HEK293 (cell line): ENCODE results near the gene GALNT9.
A peak's percentile ranks its signal among the peaks of the same experiment; 100 is the strongest.
"Not testable (repeated sequence)": the region's sequence is repeated elsewhere in the genome, so short reads cannot be mapped to it uniquely, and the experiment has no call there.

Experiments
- CTCF ChIA-PET: fragments of 350-600 bp; formaldehyde crosslinking; extraction: SDS; loops from one replicate; lab custom pipeline; 2021; ENCODE audit warnings: antibody characterized with exemption; lab: Yijun Ruan, JAX
- POLR2A ChIA-PET: fragments of 300-600 bp; formaldehyde crosslinking; extraction: SDS; loops from one replicate; lab custom pipeline; 2020; ENCODE audit warnings: antibody characterized with exemption, inconsistent platforms; lab: Yijun Ruan, JAX
- H3K27ac ChIP-seq: fragments of 200-500 bp; sonication (Bioruptor generic); 2 replicates; pipeline ENCODE4 v1.5.1; 2014; ENCODE audit warnings: low read depth, low read length, control low read depth, inconsistent platforms; ENCODE audit errors: extremely low read depth
- H3K36me3 ChIP-seq, 2 experiments: fragments of 200-500 bp in 1 of 2; sonication (Bioruptor generic) in 1 of 2; 1 replicate in 1 of 2; 2 replicates in 1 of 2; pipeline ENCODE4 v1.5.1; 2014 to 2017; ENCODE audit warnings: inconsistent platforms in 2 of 2, low read length in 2 of 2; ENCODE audit not compliant: control insufficient read depth in 2 of 2, insufficient read depth in 1 of 2
- H3K4me1 ChIP-seq: fragments of 200-500 bp; sonication (Bioruptor generic); 2 replicates; pipeline ENCODE4 v1.5.1; 2014; ENCODE audit warnings: mild to moderate bottlenecking, low read length, inconsistent platforms; ENCODE audit not compliant: control insufficient read depth, insufficient read depth
- H3K4me3 ChIP-seq: 2 replicates; pipeline ENCODE4 v1.5.1; 2011; ENCODE audit warnings: low read depth, mild to moderate bottlenecking, control low read depth, low read length, moderate library complexity
- H3K9me3 ChIP-seq: fragments of 200-500 bp; sonication (Bioruptor generic); 2 replicates; pipeline ENCODE4 v1.5.1; 2014; ENCODE audit warnings: low read depth, low read length, inconsistent platforms; ENCODE audit not compliant: control insufficient read depth, insufficient read depth
- IKZF3 ChIP-seq: fragments of 450-650 bp; IDR thresholded peaks from 2 replicates; pipeline ENCODE4 v1.5.0; 2018; ENCODE audit warnings: missing biosample characterization, mild to moderate bottlenecking, missing genetic modification characterization, moderate library complexity
- REPIN1 ChIP-seq: fragments of 450-650 bp; formaldehyde crosslinking; IDR thresholded peaks from 2 replicates; pipeline ENCODE4 v1.5.1; 2017; ENCODE audit warnings: missing biosample characterization, missing genetic modification characterization, low read depth
- SP3 ChIP-seq: fragments of 450-650 bp; formaldehyde crosslinking; IDR thresholded peaks from 2 replicates; pipeline ENCODE4 v1.5.1; 2016; ENCODE audit warnings: missing biosample characterization, missing genetic modification characterization
- ZNF146 ChIP-seq: fragments of 450-650 bp; formaldehyde crosslinking; IDR thresholded peaks from 2 replicates; pipeline ENCODE4 v1.5.1; 2016; ENCODE audit warnings: missing biosample characterization, missing genetic modification characterization
- ZNF214 ChIP-seq: fragments of 450-650 bp; formaldehyde crosslinking; IDR thresholded peaks from 2 replicates; pipeline ENCODE4 v1.5.1; 2017; ENCODE audit warnings: missing biosample characterization, mild to moderate bottlenecking, missing genetic modification characterization, borderline replicate concordance
- ZNF221 ChIP-seq: fragments of 450-650 bp; formaldehyde crosslinking; IDR thresholded peaks from 2 replicates; pipeline ENCODE4 v1.5.1; 2017; ENCODE audit warnings: missing biosample characterization, missing genetic modification characterization, borderline replicate concordance
- ZNF544 ChIP-seq: fragments of 450-650 bp; formaldehyde crosslinking; IDR thresholded peaks from 2 replicates; pipeline ENCODE4 v1.5.0; 2017; ENCODE audit warnings: missing biosample characterization, missing genetic modification characterization
- ZNF561 ChIP-seq: fragments of 450-650 bp; IDR thresholded peaks from 2 replicates; pipeline ENCODE4 v1.5.1; 2018; ENCODE audit warnings: missing biosample characterization, missing genetic modification characterization, borderline replicate concordance
- ZNF785 ChIP-seq: fragments of 450-650 bp; formaldehyde crosslinking; IDR thresholded peaks from 2 replicates; pipeline ENCODE4 v1.5.1; 2016; ENCODE audit warnings: missing biosample characterization, missing genetic modification characterization
- ZNF830 ChIP-seq: fragments of 450-650 bp; IDR thresholded peaks from 2 replicates; pipeline ENCODE4 v1.5.0; 2018; ENCODE audit warnings: missing biosample characterization, missing genetic modification characterization, low read depth, mild to moderate bottlenecking, moderate library complexity
- TF ChIP-seq, protein P1 (sequence below): fragments of 450-650 bp; formaldehyde crosslinking; IDR thresholded peaks from 2 replicates; pipeline ENCODE4 v1.5.1; 2016; ENCODE audit warnings: missing biosample characterization, missing genetic modification characterization
- TF ChIP-seq, protein P2 (sequence below): fragments of 450-650 bp; formaldehyde crosslinking; IDR thresholded peaks from 2 replicates; pipeline ENCODE4 v1.5.1; 2016; ENCODE audit warnings: missing biosample characterization, missing genetic modification characterization, borderline replicate concordance

GALNT9 gene

DNA sequence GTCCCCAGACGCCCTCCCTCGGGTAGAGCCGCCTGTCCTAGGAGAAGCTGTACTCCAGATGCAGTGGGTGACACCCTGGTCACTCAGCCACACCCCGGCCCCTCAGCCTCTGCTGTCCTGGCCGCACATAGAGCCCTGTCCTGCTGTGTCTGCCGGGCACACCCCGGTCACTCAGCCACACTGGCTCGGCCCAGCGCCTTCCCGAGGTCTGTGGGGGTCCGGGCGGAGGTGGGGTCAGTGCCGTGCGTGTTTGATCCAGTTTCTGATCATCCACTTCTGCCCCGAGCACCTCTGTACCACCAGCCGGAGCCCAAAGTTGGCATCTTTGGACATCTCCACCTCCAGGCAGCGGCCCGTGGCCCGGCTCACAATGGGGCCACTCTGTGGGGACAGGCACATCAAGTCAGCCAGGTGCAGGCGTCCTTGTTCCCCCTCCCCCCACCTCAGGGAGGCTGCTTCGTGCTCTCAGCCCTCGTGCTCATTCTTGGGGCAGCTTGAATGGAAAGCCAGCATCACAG lies 132.5 kb downstream of the GALNT9 start:
- no peak for TF ChIP-seq IKZF3 (tag by site-specific recombination)
- TF ChIP-seq SP3 (tag by site-specific recombination): no peak
- no peak for TF ChIP-seq ZNF830
- no peak for TF ChIP-seq ZNF561
- no peak for TF ChIP-seq ZNF785 (tag by site-specific recombination)
- no peak for TF ChIP-seq ZNF544 (tag by site-specific recombination)
- no peak for TF ChIP-seq ZNF214 (tag by site-specific recombination)
- no peak for TF ChIP-seq ZNF221 (tag by site-specific recombination)
- no peak for TF ChIP-seq REPIN1 (tag by site-specific recombination)
- ChIA-PET CTCF (interaction anchor here (0.7 to 1.1 kb wide), 2 partner anchors 22 to 413 kb away, joined by 3 read pairs; no protein-coding TSS in a partner anchor), POLR2A (no interaction called here)
- H3K27ac ChIP-seq: no peak overlapping the region
- no peaks in the 10 kb centered on the region for H3K4me1 ChIP-seq
- H3K9me3 ChIP-seq: no peaks in the 10 kb centered on the region
- no peaks in the 10 kb centered on the region for H3K36me3 ChIP-seq
- H3K4me3 ChIP-seq: no peak overlapping the region

DNA sequence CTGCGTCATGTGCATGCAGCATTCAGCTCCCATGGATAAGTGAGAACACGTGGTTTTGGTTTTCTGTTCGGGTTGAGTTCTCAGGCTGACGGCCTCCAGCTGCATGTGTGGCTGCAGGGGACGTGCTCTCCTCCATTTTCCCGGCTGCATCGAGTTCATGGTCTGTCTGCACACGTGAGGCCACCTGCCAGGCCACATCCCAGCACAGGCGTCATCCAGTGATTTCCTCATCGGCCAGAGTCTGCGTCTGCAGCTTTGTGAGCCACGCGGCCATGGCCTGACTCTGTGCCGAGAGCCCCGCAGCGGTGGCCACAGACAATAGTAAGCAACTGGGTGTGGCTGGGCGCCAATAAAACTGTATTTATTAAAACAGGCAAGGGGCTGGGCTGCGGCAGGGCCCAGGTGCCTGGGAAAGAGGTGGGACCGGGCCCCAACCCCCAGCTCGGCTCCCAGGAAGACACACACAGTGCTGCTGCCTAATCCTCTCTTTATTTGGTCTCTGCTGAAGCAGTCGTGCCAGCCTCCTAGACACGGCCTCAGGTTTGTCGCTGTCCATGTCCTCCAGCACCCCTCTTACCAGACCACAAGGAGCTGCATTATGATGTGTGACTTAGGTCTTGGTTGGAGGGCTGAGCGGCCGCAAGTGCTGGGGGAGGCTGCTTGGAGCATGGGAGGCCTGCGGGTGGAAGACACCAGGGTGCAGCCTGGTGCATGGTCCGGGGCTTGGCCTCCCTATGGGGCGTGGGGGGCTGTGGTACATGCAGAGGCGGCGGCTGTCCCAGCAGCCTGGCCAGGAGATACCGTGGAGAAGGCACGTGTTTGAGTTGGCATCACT lies 133.1 kb downstream of the GALNT9 start:
- Histone ChIP-seq H3K4me3 (no peak overlapping the region), H3K9me3 (no peaks in the 10 kb centered on the region), H3K4me1 (no peaks in the 10 kb centered on the region), H3K36me3 (no peaks in the 10 kb centered on the region), H3K27ac (no peak overlapping the region)
- ChIA-PET CTCF (interaction anchor here (0.6 to 1.1 kb wide), 3 partner anchors 23 to 413 kb away, joined by 3 read pairs; no protein-coding TSS in a partner anchor), POLR2A (interaction anchor here (0.7 kb wide), 1 partner anchor 24 kb away, joined by 3 read pairs; no protein-coding TSS in a partner anchor)
- TF ChIP-seq, protein P1, sequence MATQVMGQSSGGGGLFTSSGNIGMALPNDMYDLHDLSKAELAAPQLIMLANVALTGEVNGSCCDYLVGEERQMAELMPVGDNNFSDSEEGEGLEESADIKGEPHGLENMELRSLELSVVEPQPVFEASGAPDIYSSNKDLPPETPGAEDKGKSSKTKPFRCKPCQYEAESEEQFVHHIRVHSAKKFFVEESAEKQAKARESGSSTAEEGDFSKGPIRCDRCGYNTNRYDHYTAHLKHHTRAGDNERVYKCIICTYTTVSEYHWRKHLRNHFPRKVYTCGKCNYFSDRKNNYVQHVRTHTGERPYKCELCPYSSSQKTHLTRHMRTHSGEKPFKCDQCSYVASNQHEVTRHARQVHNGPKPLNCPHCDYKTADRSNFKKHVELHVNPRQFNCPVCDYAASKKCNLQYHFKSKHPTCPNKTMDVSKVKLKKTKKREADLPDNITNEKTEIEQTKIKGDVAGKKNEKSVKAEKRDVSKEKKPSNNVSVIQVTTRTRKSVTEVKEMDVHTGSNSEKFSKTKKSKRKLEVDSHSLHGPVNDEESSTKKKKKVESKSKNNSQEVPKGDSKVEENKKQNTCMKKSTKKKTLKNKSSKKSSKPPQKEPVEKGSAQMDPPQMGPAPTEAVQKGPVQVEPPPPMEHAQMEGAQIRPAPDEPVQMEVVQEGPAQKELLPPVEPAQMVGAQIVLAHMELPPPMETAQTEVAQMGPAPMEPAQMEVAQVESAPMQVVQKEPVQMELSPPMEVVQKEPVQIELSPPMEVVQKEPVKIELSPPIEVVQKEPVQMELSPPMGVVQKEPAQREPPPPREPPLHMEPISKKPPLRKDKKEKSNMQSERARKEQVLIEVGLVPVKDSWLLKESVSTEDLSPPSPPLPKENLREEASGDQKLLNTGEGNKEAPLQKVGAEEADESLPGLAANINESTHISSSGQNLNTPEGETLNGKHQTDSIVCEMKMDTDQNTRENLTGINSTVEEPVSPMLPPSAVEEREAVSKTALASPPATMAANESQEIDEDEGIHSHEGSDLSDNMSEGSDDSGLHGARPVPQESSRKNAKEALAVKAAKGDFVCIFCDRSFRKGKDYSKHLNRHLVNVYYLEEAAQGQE: peak; percentile 63; the same call in 1 of the 2 replicates
- TF ChIP-seq, protein P2, sequence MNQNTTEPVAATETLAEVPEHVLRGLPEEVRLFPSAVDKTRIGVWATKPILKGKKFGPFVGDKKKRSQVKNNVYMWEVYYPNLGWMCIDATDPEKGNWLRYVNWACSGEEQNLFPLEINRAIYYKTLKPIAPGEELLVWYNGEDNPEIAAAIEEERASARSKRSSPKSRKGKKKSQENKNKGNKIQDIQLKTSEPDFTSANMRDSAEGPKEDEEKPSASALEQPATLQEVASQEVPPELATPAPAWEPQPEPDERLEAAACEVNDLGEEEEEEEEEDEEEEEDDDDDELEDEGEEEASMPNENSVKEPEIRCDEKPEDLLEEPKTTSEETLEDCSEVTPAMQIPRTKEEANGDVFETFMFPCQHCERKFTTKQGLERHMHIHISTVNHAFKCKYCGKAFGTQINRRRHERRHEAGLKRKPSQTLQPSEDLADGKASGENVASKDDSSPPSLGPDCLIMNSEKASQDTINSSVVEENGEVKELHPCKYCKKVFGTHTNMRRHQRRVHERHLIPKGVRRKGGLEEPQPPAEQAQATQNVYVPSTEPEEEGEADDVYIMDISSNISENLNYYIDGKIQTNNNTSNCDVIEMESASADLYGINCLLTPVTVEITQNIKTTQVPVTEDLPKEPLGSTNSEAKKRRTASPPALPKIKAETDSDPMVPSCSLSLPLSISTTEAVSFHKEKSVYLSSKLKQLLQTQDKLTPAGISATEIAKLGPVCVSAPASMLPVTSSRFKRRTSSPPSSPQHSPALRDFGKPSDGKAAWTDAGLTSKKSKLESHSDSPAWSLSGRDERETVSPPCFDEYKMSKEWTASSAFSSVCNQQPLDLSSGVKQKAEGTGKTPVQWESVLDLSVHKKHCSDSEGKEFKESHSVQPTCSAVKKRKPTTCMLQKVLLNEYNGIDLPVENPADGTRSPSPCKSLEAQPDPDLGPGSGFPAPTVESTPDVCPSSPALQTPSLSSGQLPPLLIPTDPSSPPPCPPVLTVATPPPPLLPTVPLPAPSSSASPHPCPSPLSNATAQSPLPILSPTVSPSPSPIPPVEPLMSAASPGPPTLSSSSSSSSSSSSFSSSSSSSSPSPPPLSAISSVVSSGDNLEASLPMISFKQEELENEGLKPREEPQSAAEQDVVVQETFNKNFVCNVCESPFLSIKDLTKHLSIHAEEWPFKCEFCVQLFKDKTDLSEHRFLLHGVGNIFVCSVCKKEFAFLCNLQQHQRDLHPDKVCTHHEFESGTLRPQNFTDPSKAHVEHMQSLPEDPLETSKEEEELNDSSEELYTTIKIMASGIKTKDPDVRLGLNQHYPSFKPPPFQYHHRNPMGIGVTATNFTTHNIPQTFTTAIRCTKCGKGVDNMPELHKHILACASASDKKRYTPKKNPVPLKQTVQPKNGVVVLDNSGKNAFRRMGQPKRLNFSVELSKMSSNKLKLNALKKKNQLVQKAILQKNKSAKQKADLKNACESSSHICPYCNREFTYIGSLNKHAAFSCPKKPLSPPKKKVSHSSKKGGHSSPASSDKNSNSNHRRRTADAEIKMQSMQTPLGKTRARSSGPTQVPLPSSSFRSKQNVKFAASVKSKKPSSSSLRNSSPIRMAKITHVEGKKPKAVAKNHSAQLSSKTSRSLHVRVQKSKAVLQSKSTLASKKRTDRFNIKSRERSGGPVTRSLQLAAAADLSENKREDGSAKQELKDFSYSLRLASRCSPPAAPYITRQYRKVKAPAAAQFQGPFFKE (tag by site-specific recombination): no peak
- TF ChIP-seq ZNF146 (tag by site-specific recombination): no peak

DNA sequence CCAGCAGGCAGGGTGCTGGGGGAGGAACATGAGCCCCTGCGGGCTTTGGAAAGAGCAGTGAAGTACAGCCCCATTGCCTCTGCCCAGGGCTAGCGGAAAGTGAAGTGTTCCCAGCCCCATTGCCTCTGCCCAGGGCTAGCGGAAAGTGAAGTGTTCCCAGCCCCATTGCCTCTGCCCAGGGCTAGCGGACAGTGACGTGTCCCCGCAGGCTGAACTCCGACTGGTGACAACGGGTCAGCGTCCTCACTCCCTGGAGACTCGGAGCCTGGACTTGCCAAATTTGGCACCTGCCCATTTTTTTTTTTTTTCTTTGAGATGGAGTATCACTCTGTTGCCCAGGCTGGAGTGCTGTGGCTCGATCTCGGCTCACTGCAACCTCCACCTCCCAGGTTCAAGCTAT lies 134.1 kb downstream of the GALNT9 start:
- CTCF ChIA-PET: interaction anchor here (0.6 to 1.8 kb wide), 2 partner anchors 15 to 190 kb away, joined by 3 to 4 read pairs; no protein-coding TSS in a partner anchor
- POLR2A ChIA-PET: interaction anchor here (0.7 kb wide), 1 partner anchor 23 kb away, joined by 3 read pairs; no protein-coding TSS in a partner anchor
- not testable (repeated sequence) for H3K27ac ChIP-seq, H3K4me3 ChIP-seq, H3K4me1 ChIP-seq, H3K36me3 ChIP-seq, H3K9me3 ChIP-seq
